ENCODE results near the gene HYOU1. TPM values are rescaled to one million over a fixed set of nuclear protein-coding genes. Genes with fewer than 3 reads are reported as not detected.
"Not testable (repeated sequence)": the region's sequence is repeated elsewhere in the genome, so short reads cannot be mapped to it uniquely, and the experiment has no call there.

Gene HYOU1
- total RNA-seq, 1 donor from 2014 or later: 90.7 TPM

DNA sequence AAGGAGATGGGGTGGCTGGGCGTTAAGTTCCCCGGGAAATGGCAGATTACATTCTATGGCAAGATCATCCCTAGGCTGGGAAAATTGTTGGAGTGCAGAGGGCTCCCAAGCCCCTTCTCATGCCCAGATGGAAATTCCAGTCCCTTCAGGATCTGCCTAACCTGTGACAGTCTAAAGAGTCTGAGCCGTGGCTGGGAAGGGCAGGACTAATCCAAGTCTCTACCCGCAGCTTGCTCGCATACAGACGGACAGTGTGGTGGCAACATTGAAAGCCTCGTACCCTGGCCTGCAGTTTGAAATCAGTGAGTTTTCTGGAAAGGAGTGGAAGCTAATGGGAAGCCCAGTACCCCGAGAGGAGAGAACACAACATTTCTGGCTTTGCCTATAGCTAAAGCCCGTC, 31.4 kb upstream of the HYOU1 start:
- intact Hi-C loops (cut with DNase I): no loop called here
- DNase-seq (ENCODE audit: low spot score): no peak

DNA sequence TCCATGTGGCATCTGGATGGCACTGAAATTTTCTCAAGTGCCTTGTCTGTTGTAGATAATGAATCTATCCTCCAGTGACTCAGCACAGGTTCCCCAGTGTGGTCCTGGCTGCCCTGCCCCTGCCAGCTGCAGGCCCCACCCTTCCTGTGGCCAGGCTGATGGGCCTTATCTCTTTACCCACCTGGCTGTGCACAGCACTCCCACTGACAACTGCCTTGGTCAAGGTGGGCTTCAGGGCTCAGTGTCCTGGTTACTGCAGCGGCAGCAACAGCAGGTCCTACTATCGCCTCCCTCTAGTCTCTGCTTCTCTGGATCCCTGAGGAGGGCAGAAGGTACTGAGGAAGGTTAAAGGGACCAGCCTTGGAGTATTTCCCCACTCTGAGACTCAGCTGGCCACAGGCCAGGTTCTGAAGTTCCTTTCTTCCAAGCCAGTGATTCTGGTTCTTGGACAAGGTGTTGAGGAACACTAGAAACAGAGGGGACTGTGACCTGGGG, 30.8 kb upstream of the HYOU1 start:
- intact Hi-C loops (cut with DNase I): no loop called here
- no peak for DNase-seq (ENCODE audit: low spot score)

DNA sequence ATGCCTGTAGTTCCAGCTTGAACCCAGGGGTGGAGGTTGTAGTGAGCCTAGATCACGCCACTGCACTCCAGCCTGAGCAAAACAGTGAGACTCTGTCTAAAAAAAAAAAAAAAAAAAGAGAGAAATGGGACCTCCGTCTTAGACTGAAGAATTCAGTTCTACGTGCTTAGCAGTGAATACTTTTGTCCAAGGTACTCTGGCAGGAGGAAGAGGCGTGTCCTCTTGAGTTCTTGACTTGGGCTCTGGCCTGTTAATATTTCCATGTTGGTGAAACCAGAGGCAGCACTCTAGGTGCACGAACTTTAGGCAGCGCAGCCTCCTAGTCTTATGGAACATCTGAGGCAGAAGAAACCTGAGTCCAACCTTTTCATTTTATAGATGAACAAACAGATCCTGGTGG, 30.1 kb upstream of the HYOU1 start:
- intact Hi-C loops (cut with DNase I): no loop called here
- DNase-seq (ENCODE audit: low spot score): no peak

DNA sequence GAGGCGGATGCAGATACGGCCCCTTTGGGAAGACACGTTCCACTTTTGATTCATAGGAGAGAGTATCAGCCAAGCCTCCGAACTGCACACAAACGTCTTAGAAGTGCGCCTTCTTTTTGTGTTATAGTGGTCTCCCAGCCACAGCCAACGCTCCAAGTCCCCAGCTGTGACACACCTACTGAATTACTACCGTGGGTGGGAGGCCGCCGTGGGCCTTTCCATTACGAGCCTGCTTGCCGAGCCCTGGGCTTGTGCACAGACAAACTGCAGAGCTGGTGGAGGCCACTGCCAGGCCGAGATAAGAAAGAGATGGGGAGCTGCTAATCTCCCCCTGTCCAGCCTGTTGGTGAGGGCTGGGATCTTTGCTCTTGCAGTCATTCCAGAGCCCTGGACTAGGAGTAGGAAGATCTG, 28.4 kb upstream of the HYOU1 start:
- intact Hi-C loops (cut with DNase I): loop anchor here (2.0 kb wide), 1 partner anchor 15 kb away; the partner anchor contains the start of gene DPAGT1
- DNase-seq (ENCODE audit: low spot score): no peak

DNA sequence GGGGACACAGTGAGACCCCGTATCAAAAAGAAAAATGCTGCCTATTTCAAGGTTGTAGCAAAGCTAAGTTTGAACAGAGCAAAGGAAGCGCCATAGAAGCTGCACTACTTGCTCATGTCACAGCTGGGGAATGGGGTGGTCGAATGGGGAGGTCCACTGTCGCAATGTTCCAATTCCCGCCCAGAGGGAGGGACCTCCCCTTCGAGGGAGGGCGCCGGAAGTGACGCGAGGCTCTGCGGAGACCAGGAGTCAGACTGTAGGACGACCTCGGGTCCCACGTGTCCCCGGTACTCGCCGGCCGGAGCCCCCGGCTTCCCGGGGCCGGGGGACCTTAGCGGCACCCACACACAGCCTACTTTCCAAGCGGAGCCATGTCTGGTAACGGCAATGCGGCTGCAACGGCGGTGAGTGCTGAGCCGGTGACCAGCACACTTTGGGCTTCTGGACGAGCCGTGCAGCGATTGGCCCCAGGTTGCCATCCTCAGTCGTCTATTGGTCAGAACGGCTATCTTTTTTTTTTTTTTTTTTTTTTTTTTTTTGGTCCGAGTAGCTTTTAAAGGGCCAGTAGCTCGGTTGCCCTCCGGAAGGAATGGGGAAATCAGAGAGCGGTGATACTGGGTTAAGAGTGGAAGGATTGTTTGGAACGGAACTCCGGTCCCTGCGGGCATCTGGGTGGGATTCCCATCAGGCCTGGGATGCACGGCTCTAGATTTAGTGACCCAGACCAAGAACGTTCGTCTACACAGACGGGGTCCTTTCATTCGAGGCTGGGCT, 27.8 kb upstream of the HYOU1 start, which contains the start of gene HMBS:
HMBS (plus strand) TSS at position 219 of the 774 bp plus-strand sequence; CDS start at position 372, 153 bp downstream.
- DNase-seq (ENCODE audit: low spot score): peak; percentile 96
- intact Hi-C loops (cut with DNase I): loop anchor here (2.0 kb wide), 1 partner anchor 16 kb away; the partner anchor contains the start of gene DPAGT1

DNA sequence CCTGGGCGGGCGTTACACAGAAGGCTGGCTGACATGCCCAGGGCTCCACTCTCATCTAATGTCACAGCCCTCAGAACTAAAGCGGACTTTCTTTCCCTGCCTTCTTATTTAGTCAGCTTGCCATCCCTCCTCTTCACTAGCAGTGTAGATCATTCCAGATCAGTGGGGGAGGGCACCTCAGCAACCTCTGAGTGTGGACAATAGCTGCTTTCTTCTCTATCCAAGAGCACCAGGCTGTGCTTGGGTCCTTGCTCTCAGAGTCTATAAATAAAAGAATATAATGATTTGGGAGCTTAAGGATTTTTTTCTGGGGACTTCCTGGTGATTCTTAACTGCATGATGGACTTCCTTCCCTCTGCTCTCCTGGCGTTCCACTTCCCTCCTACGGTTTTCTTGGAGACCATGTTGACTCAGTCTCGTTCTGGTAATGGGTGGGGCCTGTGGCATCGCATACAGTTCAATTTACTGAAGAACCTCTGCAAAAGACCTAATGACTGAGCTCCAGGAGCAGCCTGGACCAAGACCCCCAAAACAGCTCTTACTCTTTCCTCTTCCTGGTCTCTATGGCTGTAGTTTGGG, 24.8 kb upstream of the HYOU1 start:
- intact Hi-C loops (cut with DNase I): no loop called here
- DNase-seq (ENCODE audit: low spot score): no peak

DNA sequence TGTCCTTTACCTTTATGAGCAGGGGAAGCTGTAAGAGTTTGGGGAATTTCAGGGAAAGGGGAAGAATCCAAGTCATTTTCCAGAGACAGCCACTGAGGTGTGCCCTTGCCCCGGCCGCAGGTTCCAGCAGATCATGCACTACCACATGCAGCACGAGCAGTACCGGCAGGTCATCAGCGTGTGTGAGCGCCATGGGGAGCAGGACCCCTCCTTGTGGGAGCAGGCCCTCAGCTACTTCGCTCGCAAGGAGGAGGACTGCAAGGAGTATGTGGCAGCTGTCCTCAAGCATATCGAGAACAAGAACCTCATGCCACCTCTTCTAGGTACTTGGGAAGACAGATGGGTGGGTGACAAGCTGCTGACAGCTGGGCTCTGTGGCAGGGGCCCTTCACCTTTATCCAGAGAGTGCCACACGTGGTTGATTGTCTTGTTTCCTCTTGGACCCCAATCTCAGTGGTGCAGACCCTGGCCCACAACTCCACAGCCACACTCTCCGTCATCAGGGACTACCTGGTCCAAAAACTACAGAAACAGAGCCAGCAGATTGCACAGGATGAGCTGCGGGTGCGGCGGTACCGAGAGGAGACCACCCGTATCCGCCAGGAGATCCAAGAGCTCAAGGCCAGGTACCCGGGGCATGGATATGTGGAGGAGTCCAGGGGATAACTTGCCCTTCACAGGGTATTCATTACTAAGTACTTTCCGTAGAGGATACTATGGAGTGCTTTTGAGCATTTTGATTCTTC, 21.8 kb upstream of the HYOU1 start:
- intact Hi-C loops (cut with DNase I): no loop called here

DNA sequence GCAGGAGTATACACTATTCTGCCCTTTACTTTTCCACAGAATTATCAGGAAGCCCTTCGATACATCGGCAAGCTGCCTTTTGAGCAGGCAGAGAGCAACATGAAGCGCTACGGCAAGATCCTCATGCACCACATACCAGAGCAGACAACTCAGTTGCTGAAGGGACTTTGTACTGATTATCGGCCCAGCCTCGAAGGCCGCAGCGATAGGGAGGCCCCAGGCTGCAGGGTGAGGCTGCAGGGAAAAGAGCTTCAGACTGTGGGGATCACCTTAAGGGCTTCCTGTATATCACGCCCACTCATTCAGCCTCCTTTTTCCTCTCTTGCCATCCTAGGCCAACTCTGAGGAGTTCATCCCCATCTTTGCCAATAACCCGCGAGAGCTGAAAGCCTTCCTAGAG, 20.8 kb upstream of the HYOU1 start:
- intact Hi-C loops (cut with DNase I): no loop called here
- DNase-seq (ENCODE audit: low spot score): no peak

More for the DNA sequence above, 21.8 kb upstream of the HYOU1 start:
- DNase-seq (ENCODE audit: low spot score): no peak

DNA sequence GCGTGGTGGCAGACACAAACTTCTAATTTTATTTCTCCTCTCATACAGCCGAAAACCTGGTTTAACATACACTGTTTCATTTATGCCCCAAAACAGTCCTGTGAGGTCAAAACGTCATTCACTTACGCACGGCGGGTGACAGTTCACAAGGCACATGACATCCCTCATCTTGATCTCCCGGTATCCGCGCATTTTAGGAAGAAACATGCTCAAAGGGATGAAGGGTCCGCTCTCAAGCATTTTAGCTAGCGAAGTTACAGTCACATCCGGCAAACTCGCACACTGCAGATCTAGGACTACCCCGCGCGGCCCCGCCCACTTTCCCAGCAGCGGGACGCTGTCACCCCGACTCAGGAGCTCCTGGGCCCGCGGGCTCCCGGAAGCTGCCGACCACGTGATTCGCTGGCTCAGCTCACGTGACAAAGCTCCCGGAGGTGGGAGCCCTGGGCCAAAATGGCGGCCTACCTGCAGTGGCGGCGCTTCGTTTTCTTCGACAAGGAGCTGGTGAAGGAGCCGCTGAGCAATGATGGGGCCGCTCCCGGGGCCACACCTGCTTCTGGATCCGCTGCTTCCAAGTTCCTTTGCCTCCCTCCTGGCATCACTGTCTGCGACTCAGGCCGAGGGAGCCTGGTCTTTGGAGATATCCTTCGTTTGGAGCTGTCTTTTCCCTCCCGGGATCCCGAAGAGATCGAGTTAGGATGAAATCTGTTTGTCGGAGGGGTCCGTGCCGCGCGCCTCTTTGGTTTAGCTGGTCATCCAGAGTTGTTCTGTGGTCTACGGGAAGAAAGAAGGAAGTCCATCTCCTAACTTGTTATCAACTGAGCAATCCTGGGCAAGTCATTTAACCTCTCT, 10.6 kb upstream of the HYOU1 start, which contains the start of gene VPS11:
VPS11 (plus strand) TSS at position 448 of the 852 bp plus-strand sequence; CDS start at position 454, 6 bp downstream.
- intact Hi-C loops (cut with DNase I): no loop called here
- peak; percentile 99 for DNase-seq (ENCODE audit: low spot score)

DNA sequence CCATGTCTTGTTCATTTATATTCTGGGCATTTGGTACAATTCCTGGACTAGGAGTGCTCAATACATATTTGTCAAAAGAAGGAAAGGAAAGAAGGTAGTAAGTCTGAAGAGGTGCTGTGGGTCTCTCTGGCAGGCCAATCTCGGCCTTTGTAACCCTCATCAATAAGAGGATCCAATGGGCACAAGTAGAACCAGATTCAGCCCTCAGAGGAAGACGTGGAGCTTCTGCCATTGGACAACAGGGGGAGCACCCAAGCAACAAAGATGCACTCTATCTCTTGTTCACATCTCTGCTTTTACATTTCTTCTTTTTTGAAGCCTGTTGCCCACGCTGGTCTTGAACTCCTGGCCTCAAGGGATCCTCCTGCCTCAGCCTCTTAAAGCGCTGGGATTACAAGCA, 8.4 kb upstream of the HYOU1 start:
- intact Hi-C loops (cut with DNase I): no loop called here
- no peak for DNase-seq (ENCODE audit: low spot score)

DNA sequence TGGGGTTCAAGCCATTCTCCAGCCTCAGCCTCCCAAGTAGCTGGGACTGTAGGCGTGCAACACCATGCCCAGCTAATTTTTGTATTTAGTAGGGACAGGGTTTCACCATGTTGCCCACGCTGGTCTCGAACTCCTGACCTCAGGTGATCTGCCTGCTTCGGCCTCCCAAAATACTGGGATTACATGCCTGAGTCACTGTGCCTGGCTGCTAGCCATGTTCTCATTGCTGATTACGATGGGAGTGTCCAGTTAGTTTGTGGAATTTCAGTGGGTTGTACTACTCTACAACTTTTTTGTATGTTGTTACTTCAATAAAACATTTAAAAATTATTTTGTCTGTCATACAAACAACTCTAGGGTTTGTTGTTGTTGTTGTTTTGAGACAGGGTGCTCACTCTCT, 5.8 kb upstream of the HYOU1 start:
- intact Hi-C loops (cut with DNase I): no loop called here
- no peak for DNase-seq (ENCODE audit: low spot score)

DNA sequence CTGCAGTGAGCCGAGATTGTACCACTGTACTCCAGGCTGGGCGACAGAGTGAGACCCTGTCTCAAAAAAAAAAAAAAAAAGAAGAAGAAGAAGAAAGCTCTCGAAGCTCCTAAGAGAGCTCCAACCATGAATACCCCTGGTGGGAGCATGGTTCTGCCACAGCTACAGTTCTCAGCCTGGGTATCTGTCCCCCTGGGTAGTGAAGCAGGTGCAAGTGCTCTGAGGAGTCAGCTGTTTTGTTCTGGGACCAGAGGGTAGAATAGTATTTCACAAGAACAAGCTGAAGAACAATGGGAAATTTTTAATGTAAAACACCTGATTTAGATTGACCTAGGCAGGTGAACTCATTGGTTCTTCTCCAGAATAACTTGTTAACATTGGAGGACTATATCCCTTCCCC, 4.3 kb upstream of the HYOU1 start:
- DNase-seq (ENCODE audit: low spot score): no peak
- intact Hi-C loops (cut with DNase I): no loop called here

DNA sequence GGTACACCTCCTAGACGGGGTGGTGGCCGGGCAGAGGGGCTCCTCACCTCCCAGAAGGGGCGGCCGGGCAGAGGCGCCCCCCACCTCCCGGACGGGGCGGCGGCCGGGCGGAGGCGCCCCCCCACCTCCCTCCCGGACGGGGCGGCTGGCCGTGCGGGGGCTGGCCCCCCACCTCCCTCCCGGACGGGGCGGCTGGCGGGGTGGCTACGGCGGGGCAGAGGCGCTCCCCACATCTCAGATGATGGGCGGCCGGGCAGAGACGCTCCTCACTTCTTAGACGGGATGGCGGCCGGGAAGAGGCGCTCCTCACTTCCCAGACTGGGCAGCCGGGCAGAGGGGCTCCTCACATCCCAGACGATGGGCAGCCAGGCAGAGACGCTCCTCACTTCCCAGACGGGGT, 2.1 kb upstream of the HYOU1 start:
- DNase-seq (ENCODE audit: low spot score); intact Hi-C loops (cut with DNase I): not testable (repeated sequence)

DNA sequence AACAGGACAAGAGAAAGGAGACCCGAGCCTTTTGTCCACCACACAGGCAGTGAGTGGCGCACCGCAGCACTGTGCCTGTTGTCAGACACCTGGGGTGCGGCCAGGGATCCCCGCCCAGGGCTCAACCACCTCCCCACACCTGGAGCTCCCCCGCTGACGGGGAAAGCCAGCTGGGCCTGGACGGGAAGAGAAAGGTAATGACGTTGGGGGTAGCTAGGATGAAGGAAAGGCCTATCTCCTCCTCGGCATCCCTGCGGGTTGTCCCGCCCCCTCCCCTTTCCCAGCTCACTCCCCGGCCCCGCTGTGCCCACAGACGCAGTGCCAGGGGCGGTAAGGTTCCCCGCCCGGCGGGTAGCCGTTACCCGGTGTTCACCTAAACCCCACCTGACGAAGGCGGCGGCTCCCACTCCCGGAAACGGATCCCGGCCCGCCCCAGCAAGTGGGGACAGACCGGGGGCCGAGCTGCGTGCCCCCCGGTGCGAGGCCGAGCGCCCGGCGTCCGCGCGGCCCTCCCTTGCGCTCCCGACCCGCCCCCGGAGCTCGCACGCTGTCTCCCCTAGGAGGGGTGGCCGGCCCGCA, 495 bp downstream of the HYOU1 start:
- DNase-seq (ENCODE audit: low spot score): no peak
- intact Hi-C loops (cut with DNase I): no loop called here

DNA sequence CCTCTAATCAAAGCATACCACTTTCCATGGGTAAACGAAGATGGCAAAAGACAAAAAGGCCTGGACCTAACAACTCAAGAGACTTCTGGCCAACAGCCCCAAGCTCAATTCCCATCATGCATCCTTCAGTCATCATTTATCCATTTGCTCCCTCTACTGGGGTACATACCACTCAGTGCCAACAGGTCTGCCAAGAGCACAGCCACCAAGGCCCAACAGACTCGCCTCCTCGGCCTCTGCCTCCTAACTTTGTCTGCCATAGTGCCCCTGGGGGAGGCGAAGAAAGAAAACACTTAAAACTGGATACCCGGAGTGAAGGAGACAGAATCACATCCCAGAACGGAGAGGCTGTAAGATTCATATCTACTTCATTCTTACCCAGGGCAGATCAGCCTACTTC, 1.1 kb downstream of the HYOU1 start:
- DNase-seq (ENCODE audit: low spot score): no peak
- intact Hi-C loops (cut with DNase I): no loop called here

DNA sequence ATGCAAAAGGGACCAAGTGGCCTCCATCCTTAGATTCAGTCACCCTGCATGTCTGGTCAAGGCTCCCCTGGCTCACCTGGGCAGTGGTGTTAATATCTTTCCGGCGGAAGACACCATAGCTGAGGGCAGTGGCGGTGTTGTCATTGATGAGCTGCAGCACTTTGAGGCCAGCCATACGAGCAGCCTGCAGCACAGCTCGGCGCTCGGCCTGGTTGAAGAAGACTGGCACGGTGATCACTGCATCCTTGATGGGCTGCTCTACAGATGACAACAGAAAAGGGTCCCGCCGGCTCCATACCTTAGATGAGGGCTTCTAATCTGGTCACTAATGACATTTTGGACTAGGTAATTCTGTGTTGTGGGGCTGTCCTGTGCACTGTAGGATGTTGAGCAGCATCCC, 2.6 kb downstream of the HYOU1 start:
- intact Hi-C loops (cut with DNase I): no loop called here

DNA sequence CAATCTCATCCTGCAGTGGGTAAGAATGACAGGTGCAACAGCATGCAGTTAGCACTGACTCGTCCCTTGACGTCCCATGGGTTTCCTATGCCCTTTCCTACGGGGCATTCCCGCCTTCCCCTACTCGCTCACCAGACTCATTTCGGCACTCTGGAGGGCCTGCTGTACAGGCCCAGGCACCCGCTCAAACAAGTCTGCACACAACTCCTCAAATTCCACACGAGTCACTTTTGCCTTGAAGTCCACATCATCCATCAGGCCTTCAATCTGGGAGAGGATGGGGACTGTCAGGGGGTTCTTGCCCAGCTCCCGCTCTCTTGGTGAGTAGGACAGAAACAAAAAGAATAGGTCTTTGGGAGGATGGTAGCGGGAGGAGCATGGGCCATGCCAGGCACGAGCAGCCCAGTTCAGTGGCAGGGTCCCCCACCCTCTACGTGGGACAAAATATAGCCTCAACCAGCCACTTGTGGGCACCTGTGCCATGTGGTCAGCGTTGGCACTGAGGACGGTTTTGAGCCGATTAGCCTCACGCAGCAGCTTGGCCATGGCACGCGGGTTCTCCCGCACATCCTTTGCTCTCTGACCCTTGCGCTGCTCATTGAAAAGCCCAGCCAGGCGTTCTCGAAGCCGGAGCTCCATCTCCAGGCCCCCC, 4.7 kb downstream of the HYOU1 start:
- no peak for DNase-seq (ENCODE audit: low spot score)
- intact Hi-C loops (cut with DNase I): no loop called here

More for the DNA sequence above, 2.6 kb downstream of the HYOU1 start:
- no peak for DNase-seq (ENCODE audit: low spot score)

DNA sequence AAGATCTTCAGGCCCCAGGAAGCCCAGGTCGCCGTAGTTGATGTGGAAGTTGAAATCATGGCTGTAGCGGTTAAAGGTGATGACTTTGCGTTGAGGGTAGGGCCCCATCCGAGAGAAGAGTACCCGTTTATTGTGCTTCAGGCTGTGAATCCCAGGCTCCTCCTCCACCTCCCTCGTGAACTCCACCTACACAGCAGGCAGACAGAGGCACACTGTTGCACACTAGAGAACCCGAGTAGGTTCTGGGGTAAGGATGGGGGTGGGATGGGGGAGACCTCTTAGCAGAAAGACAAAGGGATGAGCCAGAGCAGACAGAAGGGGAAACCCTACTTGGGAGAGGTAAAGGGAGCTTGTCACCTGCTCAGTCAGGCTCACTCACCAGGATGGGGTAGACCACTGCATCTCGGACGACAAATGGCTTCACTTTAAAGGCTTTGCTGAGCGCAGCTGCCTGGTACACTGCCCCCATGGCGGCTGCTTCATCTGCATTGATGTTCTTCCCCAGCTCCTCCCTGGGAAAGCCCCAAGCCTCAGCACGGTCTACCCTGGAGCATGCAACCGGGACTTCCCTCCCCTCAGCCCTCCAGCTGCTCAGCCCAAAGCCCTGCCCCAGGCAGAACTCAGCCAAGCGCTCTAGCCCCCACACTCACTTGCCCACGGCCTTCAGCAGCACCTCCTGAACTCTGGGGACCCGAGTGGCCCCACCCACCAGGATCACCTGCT, 5.4 kb downstream of the HYOU1 start:
- no peak for DNase-seq (ENCODE audit: low spot score)
- intact Hi-C loops (cut with DNase I): no loop called here
